H1 (cell line): ENCODE data around the gene TMEM106C.

ENCODE experiments used
- CTCF ChIP-seq, 3 experiments: IDR thresholded peaks; 1 replicate in 2 of 3; 2 replicates in 1 of 3; pipeline versions ENCODE4 v1.5.1 to v1.6.1; 2011; ENCODE audit warnings: low read length in 3 of 3, mild to moderate bottlenecking in 3 of 3, inconsistent platforms in 2 of 3, low read depth in 1 of 3, moderate library complexity in 1 of 3; ENCODE audit not compliant: insufficient read depth in 1 of 3; ENCODE audit errors: control extremely low read depth in 1 of 3
- KDM5A ChIP-seq: fragments of 200-600 bp; IDR thresholded peaks from 2 replicates; pipeline ENCODE4 v1.7.1; 2012; ENCODE audit warnings: mild to moderate bottlenecking, low read length, inconsistent platforms, mixed read lengths
- POLR2A ChIP-seq, 2 experiments: IDR thresholded peaks; 1 replicate in 1 of 2; 2 replicates in 1 of 2; pipeline ENCODE4 v1.6.1; 2011; ENCODE audit warnings: low read depth in 2 of 2, low read length in 2 of 2, mild to moderate bottlenecking in 2 of 2; ENCODE audit errors: control extremely low read depth in 1 of 2

- TF ChIP-seq KDM5A (no peak), CTCF (IDR thresholded peaks at IDR 0.05; ENCODE audit: control extremely low read depth in 1 of 3, insufficient read depth in 1 of 3, low read depth in 1 of 3, low read length in 3 of 3) (no peak), POLR2A (IDR thresholded peaks at IDR 0.05; ENCODE audit: control extremely low read depth in 1 of 2, low read depth in 2 of 2, low read length in 2 of 2) (no peak)
These were observed 12.4 kb upstream of the TMEM106C start for GRCh38 chr12:47950856-47951468.
